ENCODE data around the gene ZNF592. TPM values are rescaled to one million over a fixed set of nuclear protein-coding genes. Genes with fewer than 3 reads are reported as not detected.

Gene ZNF592
- total and polyA plus RNA-seq, 8 donors: 3.8 to 36.8 (median 9.8) TPM

GRCh38 chr15:84826369-84826823 lies 78.0 kb downstream of the ZNF592 start:
- Histone ChIP-seq H3K27me3 (no peaks in the 10 kb centered on the region), H3K9me3 (no peaks in the 10 kb centered on the region), H3K27ac (peak overlapping the region in 1 of 5 donors; percentile 93), H3K36me3 (no peaks in the 10 kb centered on the region), H3K4me1 (peaks cover 4 to 68% (median 39%) of the 10 kb centered on the region in 4 donors), H3K4me3 (no peak overlapping the region)
- TF ChIP-seq CTCF (IDR thresholded peaks at IDR 0.05): peak in 5 of 7 experiments; percentile 16 to 75 (median 48)
- no peak for TF ChIP-seq EP300 (IDR thresholded peaks at IDR 0.05)
- TF ChIP-seq POLR2AphosphoS5 (IDR thresholded peaks at IDR 0.05): peak in 1 of 3 donors; percentile 2
- DNase-seq: peak; percentile 46 to 76
- intact Hi-C loops (cut with DNase I; ENCODE audit: low total_unique reads): loop anchor here (10.0 kb wide), 1 partner anchor 108 kb away; no protein-coding TSS in a partner anchor
- WGBS, 5 donors: 41 to 64% (median 42%) methylated on average over 6 of the region's 6 CpGs

GRCh38 chr15:84827246-84827645 lies 78.9 kb downstream of the ZNF592 start:
- no peaks in the 10 kb centered on the region for H3K27me3 ChIP-seq
- H3K27ac ChIP-seq: peak overlapping the region in 1 of 5 donors; percentile 68
- DNase-seq: no peak
- intact Hi-C loops (cut with DNase I; ENCODE audit: low total_unique reads): loop anchor here (10.0 kb wide), 1 partner anchor 108 kb away; no protein-coding TSS in a partner anchor
- WGBS, 5 donors: 96 to 98% (median 97%) methylated on average over 7 to 9 of the region's 9 CpGs
- peaks cover 10 to 70% (median 39%) of the 10 kb centered on the region in 4 donors for H3K4me1 ChIP-seq
- no peaks in the 10 kb centered on the region for H3K36me3 ChIP-seq
- TF ChIP-seq EP300 (IDR thresholded peaks at IDR 0.05): no peak
- no peak for TF ChIP-seq CTCF (IDR thresholded peaks at IDR 0.05)
- no peak for TF ChIP-seq POLR2AphosphoS5 (IDR thresholded peaks at IDR 0.05)
- H3K9me3 ChIP-seq: no peaks in the 10 kb centered on the region
- no peak overlapping the region for H3K4me3 ChIP-seq

- WGBS, 5 donors: 57 to 73% (median 71%) methylated on average over 14 of the region's 14 CpGs
- DNase-seq: peak in 1 of 2 donors; percentile 62
- Histone ChIP-seq H3K4me1 (peaks cover 10 to 70% (median 39%) of the 10 kb centered on the region in 4 donors), H3K9me3 (no peaks in the 10 kb centered on the region), H3K27ac (peak overlapping the region in 3 of 5 donors; percentile 7 to 68 (median 24)), H3K27me3 (no peaks in the 10 kb centered on the region), H3K4me3 (no peak overlapping the region), H3K36me3 (no peaks in the 10 kb centered on the region)
- TF ChIP-seq POLR2A (IDR thresholded peaks at IDR 0.05) (no peak), EP300 (IDR thresholded peaks at IDR 0.05) (no peak), CTCF (IDR thresholded peaks at IDR 0.05) (no peak), POLR2AphosphoS5 (IDR thresholded peaks at IDR 0.05) (no peak)
- intact Hi-C loops (cut with DNase I; ENCODE audit: low total_unique reads): loop anchor here (10.0 kb wide), 1 partner anchor 107 kb away; no protein-coding TSS in a partner anchor
These were observed 79.9 kb downstream of the ZNF592 start for GRCh38 chr15:84828086-84828908.

GRCh38 chr15:84829428-84829827 lies 81.0 kb downstream of the ZNF592 start:
- no peaks in the 10 kb centered on the region for H3K36me3 ChIP-seq
- 86 to 92% (median 89%) methylated on average over 8 of the region's 8 CpGs for WGBS, 5 donors
- no peak overlapping the region for H3K4me3 ChIP-seq
- H3K4me1 ChIP-seq: peaks cover 6 to 70% (median 41%) of the 10 kb centered on the region in 4 donors
- TF ChIP-seq POLR2AphosphoS5 (IDR thresholded peaks at IDR 0.05) (no peak), CTCF (IDR thresholded peaks at IDR 0.05) (no peak), EP300 (IDR thresholded peaks at IDR 0.05) (no peak), POLR2A (IDR thresholded peaks at IDR 0.05) (no peak)
- H3K9me3 ChIP-seq: no peaks in the 10 kb centered on the region
- DNase-seq: no peak
- peak overlapping the region in 1 of 5 donors; percentile 68 for H3K27ac ChIP-seq
- intact Hi-C loops (cut with DNase I; ENCODE audit: low total_unique reads): loop anchor here (10.0 kb wide), 1 partner anchor 105 kb away; no protein-coding TSS in a partner anchor
- no peaks in the 10 kb centered on the region for H3K27me3 ChIP-seq
